Muscle layer of colon (tissue), 2 donors: ENCODE measurements around the gene MARK2.

ENCODE experiments used
- H3K27ac ChIP-seq: one replicate; pipeline ENCODE4 v1.7.0; 2013; ENCODE audit warnings: low read depth, mild to moderate bottlenecking, low read length, moderate library complexity
- H3K27me3 ChIP-seq, 2 donors: one replicate each; pipeline ENCODE4 v1.7.0; 2013; ENCODE audit warnings: low read length in 2 of 2, mild to moderate bottlenecking in 2 of 2; ENCODE audit not compliant: insufficient read depth in 2 of 2, control insufficient read depth in 1 of 2
- H3K36me3 ChIP-seq: one replicate; pipeline ENCODE4 v1.7.0; 2013; ENCODE audit warnings: mild to moderate bottlenecking, low read length; ENCODE audit not compliant: insufficient read depth
- H3K4me1 ChIP-seq: one replicate; pipeline ENCODE4 v1.7.0; 2013; ENCODE audit warnings: mild to moderate bottlenecking, low read length; ENCODE audit not compliant: insufficient read depth
- H3K4me3 ChIP-seq, 2 donors: one replicate each; pipeline ENCODE4 v1.7.0; 2013; ENCODE audit warnings: low read length in 2 of 2, low read depth in 1 of 2, mild to moderate bottlenecking in 1 of 2, moderate library complexity in 1 of 2
- H3K9ac ChIP-seq: one replicate; pipeline ENCODE4 v1.7.0; 2013; ENCODE audit warnings: low read length
- H3K9me3 ChIP-seq: one replicate; pipeline ENCODE4 v1.7.0; 2013; ENCODE audit warnings: mild to moderate bottlenecking, low read length
- donor health status: abdominal sarcoma.
- donor health status: Adenocarcinoma of cecum.

Gene MARK2

GRCh38 chr11:63875506-63876065 lies 36.7 kb downstream of the MARK2 start:
- peaks cover 43% of the 10 kb centered on the region for H3K4me1 ChIP-seq

DNA sequence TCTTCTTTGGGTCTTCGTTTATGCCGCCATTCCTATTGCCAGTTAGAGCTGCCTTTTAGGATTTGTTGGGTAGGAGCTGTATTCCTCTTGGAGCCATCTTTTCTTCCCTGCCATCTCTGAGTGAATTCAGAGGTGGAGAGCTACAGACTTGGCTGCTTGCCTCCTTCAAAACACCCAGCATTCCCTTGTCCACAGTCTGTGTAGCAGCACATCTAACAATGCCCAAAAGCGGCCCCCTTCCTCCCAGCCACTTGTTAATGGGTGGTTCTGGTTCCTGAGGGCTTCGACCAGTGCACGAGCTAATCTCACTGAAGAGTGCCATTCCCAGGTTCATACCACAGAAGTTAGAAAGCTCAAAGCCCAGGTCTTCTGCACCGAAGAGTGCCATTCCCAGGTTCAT lies 37.7 kb downstream of the MARK2 start:
- Histone ChIP-seq H3K4me3 (no peak overlapping the region), H3K4me1 (peaks cover 34% of the 10 kb centered on the region), H3K27me3 (no peaks in the 10 kb centered on the region), H3K36me3 (peaks cover 6% of the 10 kb centered on the region), H3K27ac (no peak overlapping the region), H3K9me3 (no peaks in the 10 kb centered on the region), H3K9ac (no peak overlapping the region)

More at GRCh38 chr11:63875506-63876065, 36.7 kb downstream of the MARK2 start:
- peaks cover 6% of the 10 kb centered on the region for H3K36me3 ChIP-seq
- H3K27ac ChIP-seq, result no peak overlapping the region
- no peaks in the 10 kb centered on the region for H3K27me3 ChIP-seq
- no peak overlapping the region for H3K9ac ChIP-seq
- no peak overlapping the region for H3K4me3 ChIP-seq
- H3K9me3 ChIP-seq, result no peaks in the 10 kb centered on the region

- Histone ChIP-seq H3K4me1 (peaks cover 24% of the 10 kb centered on the region), H3K36me3 (peaks cover 6% of the 10 kb centered on the region), H3K9me3 (no peaks in the 10 kb centered on the region), H3K27ac (no peak overlapping the region), H3K9ac (no peak overlapping the region), H3K4me3 (no peak overlapping the region), H3K27me3 (no peaks in the 10 kb centered on the region)
Measured at GRCh38 chr11:63877658-63878241, 38.8 kb downstream of the MARK2 start.

- Histone ChIP-seq H3K4me3 (no peak overlapping the region), H3K9ac (no peak overlapping the region), H3K36me3 (peaks cover 8% of the 10 kb centered on the region), H3K4me1 (peaks cover 9% of the 10 kb centered on the region), H3K27me3 (no peaks in the 10 kb centered on the region), H3K27ac (no peak overlapping the region), H3K9me3 (no peaks in the 10 kb centered on the region)
Measured at GRCh38 chr11:63879598-63880402, 40.9 kb downstream of the MARK2 start.

DNA sequence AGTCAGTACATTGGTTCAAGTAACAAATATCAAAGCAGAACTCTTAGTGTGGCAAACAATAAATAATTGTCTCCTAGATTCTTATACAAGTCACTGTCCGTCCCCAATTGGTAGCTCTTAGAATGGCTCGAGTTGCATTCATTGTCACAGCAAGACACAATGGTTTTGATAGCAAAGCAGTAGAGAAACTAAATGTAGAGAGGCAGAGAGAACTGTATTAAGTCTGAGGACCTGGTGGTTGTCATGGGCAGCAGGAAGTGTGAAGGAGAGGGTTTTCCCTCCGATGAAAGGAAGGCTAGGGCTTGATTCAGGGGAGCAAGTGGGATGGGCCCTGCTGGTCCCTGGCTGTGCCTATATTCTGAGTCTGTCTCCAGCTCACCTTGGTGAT lies 41.5 kb downstream of the MARK2 start:
- Histone ChIP-seq H3K9ac (no peak overlapping the region), H3K36me3 (peaks cover 8% of the 10 kb centered on the region), H3K27me3 (no peaks in the 10 kb centered on the region), H3K9me3 (no peaks in the 10 kb centered on the region), H3K27ac (no peak overlapping the region), H3K4me3 (no peak overlapping the region), H3K4me1 (peaks cover 9% of the 10 kb centered on the region)

GRCh38 chr11:63882555-63883242 lies 43.8 kb downstream of the MARK2 start:
- H3K4me1 ChIP-seq, result peaks cover 20% of the 10 kb centered on the region
- no peak overlapping the region for H3K27ac ChIP-seq
- no peak overlapping the region for H3K9ac ChIP-seq
- H3K9me3 ChIP-seq, result no peaks in the 10 kb centered on the region
- peaks cover 3% of the 10 kb centered on the region for H3K36me3 ChIP-seq
- no peak overlapping the region for H3K4me3 ChIP-seq
- no peaks in the 10 kb centered on the region for H3K27me3 ChIP-seq

DNA sequence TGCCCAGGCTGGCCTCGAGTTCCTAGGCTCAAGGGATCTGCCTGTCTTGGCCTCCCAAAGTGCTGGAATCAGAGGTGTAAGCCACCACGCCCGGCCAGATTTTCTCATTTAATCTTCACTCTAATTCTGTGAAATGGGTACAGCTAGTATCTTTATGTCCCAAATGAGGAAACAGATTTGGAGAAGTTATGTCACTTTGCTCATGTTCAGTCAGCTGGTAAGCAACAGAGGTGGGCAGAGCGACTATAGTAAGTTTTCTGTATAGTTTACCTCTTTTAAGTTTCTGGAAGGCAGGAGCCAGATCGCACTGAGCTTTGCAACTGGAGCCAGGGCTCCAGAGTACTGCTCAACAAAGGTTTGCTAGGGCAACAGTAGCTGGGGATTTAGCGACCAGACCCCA lies 44.9 kb downstream of the MARK2 start:
- no peaks in the 10 kb centered on the region for H3K9me3 ChIP-seq
- H3K9ac ChIP-seq, result no peak overlapping the region
- H3K27me3 ChIP-seq, result no peaks in the 10 kb centered on the region
- H3K4me3 ChIP-seq, result no peak overlapping the region
- H3K36me3 ChIP-seq, result peaks cover 3% of the 10 kb centered on the region
- H3K4me1 ChIP-seq, result peaks cover 30% of the 10 kb centered on the region
- H3K27ac ChIP-seq, result no peak overlapping the region

GRCh38 chr11:63884196-63884932 lies 45.5 kb downstream of the MARK2 start:
- H3K9me3 ChIP-seq, result no peaks in the 10 kb centered on the region
- no peak overlapping the region for H3K4me3 ChIP-seq
- H3K36me3 ChIP-seq, result peaks cover 3% of the 10 kb centered on the region
- H3K9ac ChIP-seq, result no peak overlapping the region
- no peak overlapping the region for H3K27ac ChIP-seq
- H3K4me1 ChIP-seq, result peaks cover 35% of the 10 kb centered on the region
- H3K27me3 ChIP-seq, result no peaks in the 10 kb centered on the region

GRCh38 chr11:63887386-63887999 lies 48.6 kb downstream of the MARK2 start:
- H3K4me1 ChIP-seq, result peaks cover 37% of the 10 kb centered on the region
- no peaks in the 10 kb centered on the region for H3K9me3 ChIP-seq
- no peak overlapping the region for H3K4me3 ChIP-seq
- peaks cover 3% of the 10 kb centered on the region for H3K36me3 ChIP-seq
- no peaks in the 10 kb centered on the region for H3K27me3 ChIP-seq
- H3K9ac ChIP-seq, result no peak overlapping the region
- H3K27ac ChIP-seq, result no peak overlapping the region

DNA sequence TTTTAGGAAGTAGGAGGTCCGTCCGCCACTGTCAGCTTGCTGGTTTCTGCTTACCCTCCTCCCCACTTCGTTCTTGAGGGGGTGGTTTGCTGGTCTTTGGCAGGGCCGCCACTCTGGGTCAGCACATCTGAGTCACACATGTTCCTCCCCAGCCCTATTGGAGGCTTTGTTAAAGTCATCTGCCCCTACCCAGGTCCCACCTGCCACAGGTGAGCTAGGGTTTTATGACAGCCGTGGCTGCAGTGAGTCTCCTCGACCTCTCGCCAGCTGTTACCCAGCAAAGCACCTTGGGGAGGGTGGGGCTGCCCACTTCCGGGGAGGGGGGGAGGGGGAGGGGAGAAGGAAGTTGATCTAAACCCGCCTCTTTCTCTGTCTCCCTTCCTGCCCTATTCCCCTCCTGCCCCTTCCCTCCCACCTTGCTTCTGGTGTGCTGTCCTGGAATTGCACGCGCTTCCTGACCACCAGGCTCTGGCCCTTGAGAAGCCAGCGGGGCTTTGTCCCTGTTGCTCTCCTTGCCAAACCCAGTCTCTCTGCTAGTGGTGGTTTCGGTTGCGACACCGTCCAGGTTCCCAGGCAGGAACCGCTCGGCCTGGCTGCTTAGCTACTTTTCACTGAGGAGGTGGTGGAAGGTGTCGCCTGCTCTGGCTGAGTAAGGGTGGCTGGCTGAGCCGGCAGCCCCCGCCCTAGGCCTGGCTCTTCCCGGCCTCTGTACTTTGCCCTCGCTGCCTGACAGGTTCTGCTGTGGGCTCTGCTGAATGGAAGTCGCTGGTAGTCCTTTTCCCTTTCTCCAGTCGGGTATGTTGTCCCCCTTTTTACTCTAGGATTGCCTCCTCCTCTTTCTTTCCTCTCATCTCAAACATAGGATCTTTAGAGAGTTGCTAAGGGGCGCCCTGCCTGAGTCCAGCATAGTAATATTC lies 49.5 kb downstream of the MARK2 start:
- H3K27ac ChIP-seq, result peak overlapping the region; percentile 17
- no peak overlapping the region for H3K9ac ChIP-seq
- H3K9me3 ChIP-seq, result no peaks in the 10 kb centered on the region
- peak overlapping the region in 1 of 2 donors; percentile 29 for H3K4me3 ChIP-seq
- no peaks in the 10 kb centered on the region for H3K27me3 ChIP-seq
- peaks cover 37% of the 10 kb centered on the region for H3K4me1 ChIP-seq
- H3K36me3 ChIP-seq, result no peaks in the 10 kb centered on the region
